HCT116 (cell line): Measurements from ENCODE around the gene FAM120A. TPM values are rescaled to one million over a fixed set of nuclear protein-coding genes. Genes with fewer than 3 reads are reported as not detected.

ENCODE experiments used
- ATAC-seq: fragments of 200-7000 bp; cut with Tn5 transposase; 2 replicates; pipeline ENCODE4 v1.9.1; 2020; ENCODE audit warnings: mild to moderate bottlenecking, moderate library complexity
- BruUV-seq: library from RNA; stranded (reverse); fragments of 400-500 nt; replicated peaks from 2 replicates; lab custom pipeline; 2021; lab: Mats Ljungman, UMichigan
- CTCF ChIA-PET: fragments of 300-600 bp; sonication (Branson Sonifier 250); formaldehyde crosslinking; loops from one replicate; lab custom pipeline; 2021; ENCODE audit warnings: antibody characterized with exemption; lab: Charles Lee
- POLR2A ChIA-PET: fragments of 300-600, 350-600 bp; sonication (Branson Sonifier 250); formaldehyde crosslinking; loops from one replicate; lab custom pipeline; 2021; ENCODE audit warnings: antibody characterized with exemption; lab: Charles Lee
- RAD21 ChIA-PET, 2 experiments: fragments of 300-600 bp; sonication (Branson Sonifier 250); formaldehyde crosslinking; loops; one replicate each; lab custom pipeline; 2023; ENCODE audit warnings: low total read pairs in 2 of 2; ENCODE audit not compliant: uncharacterized antibody in 2 of 2, unreplicated experiment in 2 of 2, low non-redundant PET in 1 of 2; lab: Charles Lee
- DNase-seq: peaks from one replicate; pipeline ENCODE4 v3.0.0-alpha.2; 2010; ENCODE audit warnings: low read depth, low spot score
- H2AFZ ChIP-seq: fragments of 200-600 bp; shearing (Covaris generic), sonication (generic); 2 replicates; pipeline ENCODE4 v1.6.1; 2017; ENCODE audit warnings: low read depth, mixed run types, mixed read lengths, antibody characterized with exemption, low read length; ENCODE audit not compliant: poor library complexity, severe bottlenecking
- H3K27ac ChIP-seq: 2 replicates; pipeline ENCODE4 v1.5.1; 2012; ENCODE audit warnings: low read depth, low read length
- H3K27me3 ChIP-seq: fragments of 200-600 bp; sonication (generic); 2 replicates; pipeline ENCODE4 v1.6.1; 2016; ENCODE audit warnings: mixed run types, low read length, mixed read lengths; ENCODE audit not compliant: insufficient read depth
- H3K36me3 ChIP-seq, 2 experiments: fragments of 200-500 bp in 1 of 2; fragments of 200-600 bp in 1 of 2; sonication (Bioruptor generic) in 1 of 2; sonication (generic) in 1 of 2; 2 replicates each; pipeline versions ENCODE4 v1.5.1 to v1.6.1; 2014 to 2016; ENCODE audit warnings: low read length in 2 of 2, inconsistent platforms in 1 of 2, mixed read lengths in 1 of 2, mixed run types in 1 of 2; ENCODE audit not compliant: insufficient read depth in 2 of 2, control insufficient read depth in 1 of 2
- H3K4me1 ChIP-seq, 2 experiments: fragments of 200-600 bp in 1 of 2; sonication (generic) in 1 of 2; 2 replicates each; pipeline versions ENCODE4 v1.5.1 to v1.6.1; 2012 to 2017; ENCODE audit warnings: low read length in 2 of 2, inconsistent platforms in 1 of 2, mild to moderate bottlenecking in 1 of 2, mixed read lengths in 1 of 2, mixed run types in 1 of 2, moderate library complexity in 1 of 2; ENCODE audit not compliant: insufficient read depth in 2 of 2, control insufficient read depth in 1 of 2
- H3K4me2 ChIP-seq: fragments of 200-600 bp; sonication (generic); 2 replicates; pipeline ENCODE4 v1.6.1; 2017; ENCODE audit warnings: mixed run types, low read length, mixed read lengths
- H3K4me3 ChIP-seq, 2 experiments: fragments of 200-600 bp in 1 of 2; sonication (generic) in 1 of 2; replicated peaks in 1 of 2; 2 replicates each; pipeline ENCODE4 v1.5.1; 2011 to 2016; ENCODE audit warnings: low read length in 2 of 2, control low read depth in 1 of 2, low read depth in 1 of 2, mild to moderate bottlenecking in 1 of 2, mixed read lengths in 1 of 2, mixed run types in 1 of 2
- H3K79me2 ChIP-seq: fragments of 200-600 bp; sonication (generic); 2 replicates; pipeline ENCODE4 v1.6.1; 2017; ENCODE audit warnings: mild to moderate bottlenecking, mixed run types, low read length, moderate library complexity, mixed read lengths; ENCODE audit not compliant: insufficient read depth
- H3K9ac ChIP-seq: fragments of 200-600 bp; sonication (generic); 2 replicates; pipeline ENCODE4 v1.6.1; 2016; ENCODE audit warnings: low read length, mixed read lengths
- H3K9me2 ChIP-seq: fragments of 200-600 bp; sonication (generic), shearing (Covaris generic); 2 replicates; pipeline ENCODE4 v1.6.1; 2017; ENCODE audit warnings: mixed run types, mild to moderate bottlenecking, moderate library complexity; ENCODE audit not compliant: insufficient read depth
- H3K9me3 ChIP-seq, 2 experiments: fragments of 200-500 bp in 1 of 2; fragments of 200-600 bp in 1 of 2; sonication (Bioruptor generic) in 1 of 2; sonication (generic) in 1 of 2; 2 replicates each; pipeline ENCODE4 v1.6.1; 2014 to 2017; ENCODE audit warnings: low read length in 2 of 2, mixed read lengths in 2 of 2, inconsistent platforms in 1 of 2, low read depth in 1 of 2, mild to moderate bottlenecking in 1 of 2, mixed run types in 1 of 2, moderate library complexity in 1 of 2; ENCODE audit not compliant: control insufficient read depth in 1 of 2, insufficient read depth in 1 of 2
- H4K20me1 ChIP-seq: fragments of 200-600 bp; sonication (generic), shearing (Covaris generic); 2 replicates; pipeline ENCODE4 v1.6.1; 2017; ENCODE audit warnings: mixed run types, mild to moderate bottlenecking, moderate library complexity; ENCODE audit not compliant: insufficient read depth
- CTCF ChIP-seq, 3 experiments: fragments of 200-600 bp in 1 of 3; sonication (generic) in 1 of 3; IDR thresholded peaks in 2 of 3; conservative IDR thresholded peaks in 1 of 3; 2 replicates each; pipeline ENCODE4 v1.5.1; 2012 to 2017; ENCODE audit warnings: low read depth in 2 of 3, low read length in 2 of 3, antibody characterized with exemption in 1 of 3, borderline replicate concordance in 1 of 3, control low read depth in 1 of 3, mild to moderate bottlenecking in 1 of 3, mixed read lengths in 1 of 3, mixed run types in 1 of 3, moderate library complexity in 1 of 3; ENCODE audit not compliant: insufficient read depth in 1 of 3
- REST ChIP-seq: IDR thresholded peaks from 2 replicates; pipeline ENCODE4 v1.6.1; 2012; ENCODE audit warnings: low read depth
- SP1 ChIP-seq: IDR thresholded peaks from 2 replicates; pipeline ENCODE4 v1.6.1; 2012; ENCODE audit warnings: low read depth
- TCF7L2 ChIP-seq: IDR thresholded peaks from 2 replicates; pipeline ENCODE4 v1.7.0; 2011; ENCODE audit warnings: borderline replicate concordance, inconsistent platforms; ENCODE audit not compliant: insufficient read depth, insufficient read length; ENCODE audit errors: extremely low read depth
- YY1 ChIP-seq: IDR thresholded peaks from 2 replicates; pipeline ENCODE4 v1.6.1; 2011; ENCODE audit warnings: low read length, low read depth, moderate library complexity, mild to moderate bottlenecking; ENCODE audit not compliant: insufficient replicate concordance; ENCODE audit errors: extremely low read depth
- intact Hi-C: fragments of 100-400 bp; cut with micrococcal nuclease; formaldehyde crosslinking; loops from 2 replicates; pipeline ENCODE4 v1.10.0; 2022
- total RNA-seq: library from RNA; stranded (reverse); gene quantifications from one replicate; pipeline ENCODE4 v1.2.1, GENCODE V29; 2021; ENCODE audit not compliant: unreplicated experiment

FAM120A gene
- total RNA-seq, 1 experiment from 2014 or later, result 122 TPM

- Histone ChIP-seq H2AFZ (no peak overlapping the region), H3K27me3 (no peaks in the 10 kb centered on the region), H3K27ac (no peak overlapping the region), H3K9me2 (no peaks in the 10 kb centered on the region), H3K4me1 (no peaks in the 10 kb centered on the region), H3K9ac (no peak overlapping the region), H3K9me3 (no peaks in the 10 kb centered on the region), H3K36me3 (peaks cover 24 to 37% of the 10 kb centered on the region in 2 experiments; a peak in 2 of 4 replicates), H3K4me3 (no peak overlapping the region), H4K20me1 (no peaks in the 10 kb centered on the region), H3K79me2 (peaks cover 59% of the 10 kb centered on the region), H3K4me2 (no peak overlapping the region)
- intact Hi-C loops, result no loop called here
- BruUV-seq, result no TSS peak
- ChIA-PET RAD21 (no interaction called here), CTCF (no interaction called here), POLR2A (no interaction called here)
- TF ChIP-seq CTCF (IDR thresholded peaks at IDR 0.05 in 2 of 3, conservative IDR thresholded peaks at IDR 0.05 in 1 of 3; ENCODE audit: borderline replicate concordance in 1 of 3, insufficient read depth in 1 of 3, low read depth in 2 of 3, low read length in 2 of 3) (no peak), TCF7L2 (no peak), SP1 (no peak), REST (no peak), YY1 (no peak)
- DNase-seq (no peak), ATAC-seq (no peak)
Observed at GRCh38 chr9:93525476-93525875, 74.0 kb downstream of the FAM120A start.
